AG04449 (cell line): Measurements from ENCODE around the gene FIGNL2.

Experiments used
- CTCF ChIA-PET: fragments of 350-600 bp; formaldehyde crosslinking; extraction: SDS; loops from one replicate; lab custom pipeline; 2021; ENCODE audit warnings: antibody characterized with exemption; lab: Yijun Ruan, JAX
- POLR2A ChIA-PET: fragments of 400-600, 350-600 bp; formaldehyde crosslinking; extraction: SDS; loops from one replicate; lab custom pipeline; 2020; ENCODE audit warnings: antibody characterized with exemption, inconsistent platforms; lab: Yijun Ruan, JAX
- DNase-seq: peaks from one replicate; pipeline ENCODE4 v3.0.0-alpha.2; 2010; ENCODE audit warnings: low read depth, low spot score
- H3K4me3 ChIP-seq: 2 replicates; pipeline ENCODE4 v1.5.1; 2011; ENCODE audit warnings: low read depth, mild to moderate bottlenecking, control low read depth, low read length
- CTCF ChIP-seq: IDR thresholded peaks from one replicate; pipeline ENCODE4 v1.5.1; 2011; ENCODE audit warnings: mild to moderate bottlenecking, moderate library complexity, low read length, control low read depth, inconsistent platforms; ENCODE audit not compliant: insufficient read depth; ENCODE audit errors: missing control alignments

FIGNL2 gene

GRCh38 chr12:51774933-51775332 lies 73.6 kb downstream of the FIGNL2 start:
- CTCF ChIA-PET, result interaction anchor here (1.9 kb wide), 1 partner anchor 11 kb away, joined by 7 read pairs; no protein-coding TSS in a partner anchor
- no peak overlapping the region for H3K4me3 ChIP-seq
- no peak for DNase-seq
- POLR2A ChIA-PET, result no interaction called here
- no peak for TF ChIP-seq CTCF

GRCh38 chr12:51773145-51773869 lies 75.2 kb downstream of the FIGNL2 start:
- CTCF ChIA-PET, result interaction anchor here (1.2 kb wide), 1 partner anchor 16 kb away, joined by 3 read pairs; no protein-coding TSS in a partner anchor
- POLR2A ChIA-PET, result no interaction called here
- no peak for TF ChIP-seq CTCF
- H3K4me3 ChIP-seq, result no peak overlapping the region
- DNase-seq, result peak; percentile 53

- ChIA-PET POLR2A (no interaction called here), CTCF (interaction anchor here (1.1 kb wide), 1 partner anchor 9 kb away, joined by 4 read pairs; no protein-coding TSS in a partner anchor)
These were observed 77.5 kb downstream of the FIGNL2 start for GRCh38 chr12:51771008-51771407.

More at GRCh38 chr12:51771008-51771407, 77.5 kb downstream of the FIGNL2 start:
- no peak for DNase-seq
- no peak for TF ChIP-seq CTCF
- no peak overlapping the region for H3K4me3 ChIP-seq
